Stimulated activated CD4-positive, alpha-beta T cell treated with anti-CD3 and anti-CD28 coated beads, Interleukin-1b, Interleukin-23, amount 100 ng/mL, for 24 hours (primary cell): ENCODE results near the gene SPDYE17.
"Not testable (repeated sequence)": the region's sequence is repeated elsewhere in the genome, so short reads cannot be mapped to it uniquely, and the experiment has no call there.

Source experiments
- DNase-seq, 4 experiments: peaks; one replicate each; pipeline ENCODE4 v3.0.0-alpha.2; 2020; ENCODE audit warnings: low read depth in 4 of 4, low spot score in 1 of 4

The SPDYE17 gene

GRCh38 chr7:76998764-76999450 is 33.3 kb downstream of the SPDYE17 start:
- DNase-seq, result not testable (repeated sequence)

GRCh38 chr7:76998285-76998589 is 33.9 kb downstream of the SPDYE17 start:
- DNase-seq, result no peak

GRCh38 chr7:76997381-76998284 is 34.5 kb downstream of the SPDYE17 start:
- DNase-seq, result no peak

- not testable (repeated sequence) for DNase-seq
Measured at GRCh38 chr7:76996932-76997331, 35.2 kb downstream of the SPDYE17 start.

- not testable (repeated sequence) for DNase-seq
Measured at GRCh38 chr7:76994286-76994685, 37.9 kb downstream of the SPDYE17 start.

GRCh38 chr7:76993831-76994230 is 38.3 kb downstream of the SPDYE17 start:
- DNase-seq, result not testable (repeated sequence)

GRCh38 chr7:76992871-76993270 is 39.3 kb downstream of the SPDYE17 start:
- not testable (repeated sequence) for DNase-seq

GRCh38 chr7:76992204-76992603 is 40.0 kb downstream of the SPDYE17 start:
- not testable (repeated sequence) for DNase-seq

- DNase-seq, result not testable (repeated sequence)
Measured at GRCh38 chr7:76990202-76990601, 42.0 kb downstream of the SPDYE17 start.

- DNase-seq, result not testable (repeated sequence)
Measured at GRCh38 chr7:76985924-76986717, 46.0 kb downstream of the SPDYE17 start.

GRCh38 chr7:76984784-76985136 is 47.4 kb downstream of the SPDYE17 start:
- DNase-seq, result not testable (repeated sequence)

GRCh38 chr7:76983937-76984783 is 48.0 kb downstream of the SPDYE17 start:
- DNase-seq, result not testable (repeated sequence)

GRCh38 chr7:76983333-76983732 is 48.8 kb downstream of the SPDYE17 start:
- not testable (repeated sequence) for DNase-seq

- not testable (repeated sequence) for DNase-seq
Measured at GRCh38 chr7:76982501-76982900, 49.7 kb downstream of the SPDYE17 start.

GRCh38 chr7:76981187-76981970 is 50.8 kb downstream of the SPDYE17 start:
- DNase-seq, result not testable (repeated sequence)

GRCh38 chr7:76980576-76980975 is 51.6 kb downstream of the SPDYE17 start:
- DNase-seq, result not testable (repeated sequence)

- DNase-seq, result not testable (repeated sequence)
Measured at GRCh38 chr7:76977761-76978367, 54.3 kb downstream of the SPDYE17 start.

GRCh38 chr7:76974793-76975579 is 57.2 kb downstream of the SPDYE17 start:
- not testable (repeated sequence) for DNase-seq

GRCh38 chr7:76974336-76974735 is 57.8 kb downstream of the SPDYE17 start:
- DNase-seq, result not testable (repeated sequence)
